SK-N-SH (cell line): ENCODE results near the gene BNC2. TPM values are rescaled to one million over a fixed set of nuclear protein-coding genes. Genes with fewer than 3 reads are reported as not detected.

Experiments
- CTCF ChIA-PET: fragments of 300-600, 350-600 bp; formaldehyde crosslinking; extraction: SDS; loops from one replicate; lab custom pipeline; 2021; lab: Yijun Ruan, JAX
- POLR2A ChIA-PET: fragments of 350-600 bp; sonication (Branson Sonifier 250); formaldehyde crosslinking; extraction: SDS; loops from one replicate; lab custom pipeline; 2020; ENCODE audit warnings: antibody characterized with exemption, inconsistent platforms; lab: Yijun Ruan, JAX
- DNase-seq: peaks from one replicate; pipeline ENCODE4 v3.0.0; 2012
- H2AFZ ChIP-seq: fragments of 200-600 bp; sonication (generic); 2 replicates; pipeline ENCODE4 v1.8.1; 2016; ENCODE audit warnings: antibody characterized with exemption, mild to moderate bottlenecking, low read depth
- H3F3A ChIP-seq: fragments of 200-600 bp; sonication (generic); replicated peaks from 2 replicates; pipeline ENCODE3; 2016; ENCODE audit warnings: antibody characterized with exemption, mild to moderate bottlenecking; ENCODE audit not compliant: insufficient read depth
- H3K27ac ChIP-seq, 2 experiments: fragments of 200-500 bp in 1 of 2; fragments of 200-600 bp in 1 of 2; sonication (Bioruptor generic) in 1 of 2; sonication (generic), shearing (Covaris generic) in 1 of 2; 2 replicates each; pipeline versions ENCODE4 v1.5.1 to v1.6.1; 2014 to 2016; ENCODE audit warnings: low read depth in 2 of 2, inconsistent platforms in 1 of 2, low read length in 1 of 2, mild to moderate bottlenecking in 1 of 2, mixed read lengths in 1 of 2
- H3K27me3 ChIP-seq: fragments of 200-600 bp; sonication (generic), shearing (Covaris generic); 2 replicates; pipeline ENCODE4 v1.6.1; 2016; ENCODE audit warnings: mixed run types; ENCODE audit not compliant: insufficient read depth
- H3K36me3 ChIP-seq, 2 experiments: fragments of 200-500 bp in 1 of 2; fragments of 200-600 bp in 1 of 2; sonication (Bioruptor generic) in 1 of 2; sonication (generic) in 1 of 2; replicated peaks in 1 of 2; 2 replicates each; pipeline versions ENCODE3 to v1.5.1; 2014 to 2016; ENCODE audit warnings: low read length in 1 of 2, mild to moderate bottlenecking in 1 of 2; ENCODE audit not compliant: insufficient read depth in 2 of 2, control insufficient read depth in 1 of 2
- H3K4me1 ChIP-seq, 2 experiments: fragments of 200-500 bp in 1 of 2; fragments of 200-600 bp in 1 of 2; sonication (Bioruptor generic) in 1 of 2; sonication (generic), shearing (Covaris generic) in 1 of 2; 2 replicates each; pipeline versions ENCODE4 v1.5.1 to v1.6.1; 2014 to 2016; ENCODE audit warnings: low read depth in 1 of 2, low read length in 1 of 2, mixed run types in 1 of 2; ENCODE audit not compliant: insufficient read depth in 2 of 2, control insufficient read depth in 1 of 2
- H3K4me2 ChIP-seq: fragments of 200-600 bp; sonication (generic), shearing (Covaris generic); 2 replicates; pipeline ENCODE4 v1.6.1; 2017; ENCODE audit warnings: mixed run types
- H3K4me3 ChIP-seq, 2 experiments: fragments of 200-500 bp in 1 of 2; fragments of 200-600 bp in 1 of 2; sonication (Bioruptor generic) in 1 of 2; sonication (generic), shearing (Covaris generic) in 1 of 2; 2 replicates each; pipeline versions ENCODE4 v1.5.1 to v1.8.1; 2014 to 2016; ENCODE audit warnings: low read depth in 2 of 2, inconsistent platforms in 1 of 2, low read length in 1 of 2, mild to moderate bottlenecking in 1 of 2, mixed read lengths in 1 of 2, moderate library complexity in 1 of 2
- H3K79me2 ChIP-seq: fragments of 200-600 bp; sonication (generic); 2 replicates; pipeline ENCODE4 v1.8.1; 2017; ENCODE audit warnings: mild to moderate bottlenecking; ENCODE audit not compliant: insufficient read depth
- H3K9ac ChIP-seq: fragments of 200-600 bp; sonication (generic); 2 replicates; pipeline ENCODE4 v1.6.1; 2017; ENCODE audit warnings: mixed run types
- H3K9me2 ChIP-seq: fragments of 200-600 bp; sonication (generic); 2 replicates; pipeline ENCODE4 v1.6.1; 2017; ENCODE audit warnings: mixed run types
- H3K9me3 ChIP-seq: fragments of 200-600 bp; sonication (generic); 2 replicates; pipeline ENCODE4 v1.6.1; 2017; ENCODE audit warnings: mixed run types, mild to moderate bottlenecking, moderate library complexity
- H4K20me1 ChIP-seq: fragments of 200-600 bp; sonication (generic); 2 replicates; pipeline ENCODE4 v1.6.1; 2017; ENCODE audit warnings: mild to moderate bottlenecking, mixed run types; ENCODE audit not compliant: insufficient read depth
- CHD2 ChIP-seq: fragments of 150-350 bp; IDR thresholded peaks from 2 replicates; pipeline ENCODE4 v1.6.1; 2018; ENCODE audit warnings: low read length; ENCODE audit not compliant: partially characterized antibody
- EP300 ChIP-seq, 2 experiments: IDR thresholded peaks; 2 replicates each; pipeline versions ENCODE4 v1.4.0 to v1.6.1; 2012; ENCODE audit warnings: borderline replicate concordance in 1 of 2, low read depth in 1 of 2, low read length in 1 of 2
- EZH2phosphoT487 ChIP-seq: fragments of 200-600 bp; sonication (generic); IDR thresholded peaks from 2 replicates; pipeline ENCODE4 v1.6.1; 2017; ENCODE audit warnings: low read depth, mixed run types, mild to moderate bottlenecking, antibody characterized with exemption, moderate library complexity, borderline replicate concordance
- FOSL2 ChIP-seq: IDR thresholded peaks from 2 replicates; pipeline ENCODE4 v1.4.0; 2012; ENCODE audit warnings: low read depth, mild to moderate bottlenecking, moderate library complexity, borderline replicate concordance
- FOXM1 ChIP-seq: IDR thresholded peaks from 2 replicates; pipeline ENCODE4 v1.4.0; 2012; ENCODE audit warnings: low read depth, mild to moderate bottlenecking
- GABPA ChIP-seq: IDR thresholded peaks from 2 replicates; pipeline ENCODE4 v1.4.0; 2012; ENCODE audit warnings: low read depth, mild to moderate bottlenecking
- JUND ChIP-seq: IDR thresholded peaks from 2 replicates; pipeline ENCODE4 v1.4.0; 2012
- MEF2A ChIP-seq: IDR thresholded peaks from 2 replicates; pipeline ENCODE4 v1.4.0; 2012; ENCODE audit warnings: low read depth, borderline replicate concordance
- MXI1 ChIP-seq: IDR thresholded peaks from 2 replicates; pipeline ENCODE4 v1.6.1; 2012; ENCODE audit warnings: mild to moderate bottlenecking, low read depth, low read length, improper control_type of control experiment
- NFIC ChIP-seq: IDR thresholded peaks from 2 replicates; pipeline ENCODE4 v1.4.0; 2012; ENCODE audit warnings: borderline replicate concordance
- NRF1 ChIP-seq: IDR thresholded peaks from 2 replicates; pipeline ENCODE4 v1.6.1; 2012; ENCODE audit warnings: low read depth, mild to moderate bottlenecking, low read length
- PBX3 ChIP-seq: IDR thresholded peaks from 2 replicates; pipeline ENCODE4; 2012
- POLR2AphosphoS5 ChIP-seq: IDR thresholded peaks from 2 replicates; pipeline ENCODE4 v1.6.1; 2012; ENCODE audit warnings: low read depth, low read length
- RAD21 ChIP-seq: IDR thresholded peaks from 2 replicates; pipeline ENCODE4 v1.6.1; 2012; ENCODE audit warnings: mild to moderate bottlenecking, low read length
- RCOR1 ChIP-seq: fragments of 150-350 bp; IDR thresholded peaks from 2 replicates; pipeline ENCODE4 v1.6.1; 2017; ENCODE audit warnings: antibody characterized with exemption, low read length
- REST ChIP-seq: IDR thresholded peaks from 2 replicates; pipeline ENCODE4 v1.6.1; 2012; ENCODE audit warnings: mild to moderate bottlenecking, low read depth, low read length, moderate library complexity
- RXRA ChIP-seq: IDR thresholded peaks from 2 replicates; pipeline ENCODE4 v1.4.0; 2012; ENCODE audit warnings: low read depth, mild to moderate bottlenecking, borderline replicate concordance
- SIN3A ChIP-seq: IDR thresholded peaks from 2 replicates; pipeline ENCODE4 v1.6.1; 2012; ENCODE audit warnings: low read depth, mild to moderate bottlenecking, low read length, moderate library complexity, borderline replicate concordance
- SMC3 ChIP-seq: IDR thresholded peaks from 2 replicates; pipeline ENCODE4 v1.6.1; 2012; ENCODE audit warnings: low read depth, low read length, improper control_type of control experiment
- TAF1 ChIP-seq: IDR thresholded peaks from 2 replicates; pipeline ENCODE4 v1.6.1; 2012; ENCODE audit warnings: low read depth, mild to moderate bottlenecking, low read length, moderate library complexity, borderline replicate concordance
- TCF12 ChIP-seq: IDR thresholded peaks from 2 replicates; pipeline ENCODE4 v1.4.0; 2012
- TEAD4 ChIP-seq: IDR thresholded peaks from 2 replicates; pipeline ENCODE4 v1.4.0; 2012; ENCODE audit warnings: mild to moderate bottlenecking, borderline replicate concordance; ENCODE audit not compliant: insufficient read depth
- USF1 ChIP-seq: IDR thresholded peaks from 2 replicates; pipeline ENCODE4 v1.4.0; 2012; ENCODE audit warnings: low read depth, borderline replicate concordance
- YY1 ChIP-seq: IDR thresholded peaks from 2 replicates; pipeline ENCODE4 v1.4.0; 2012; ENCODE audit warnings: low read depth, mild to moderate bottlenecking
- ZBTB33 ChIP-seq: IDR thresholded peaks from 2 replicates; pipeline ENCODE4 v1.4.0; 2012; ENCODE audit warnings: low read depth, borderline replicate concordance
- WGBS: methylation state at CpG from one replicate; pipeline ENCODE4 v1.1.6; 2017; ENCODE audit warnings: low lambda C conversion rate; 5-methylcytosine and 5-hydroxymethylcytosine counted together
- polyA plus RNA-seq, 3 experiments: library from polyadenylated mRNA; depleted of rRNA; stranded (reverse); fragments of >200 nt; gene quantifications; 2 replicates each; pipeline ENCODE4 v1.2.3, GENCODE V29; 2012
- TF ChIP-seq, protein P1 (sequence below): IDR thresholded peaks from 2 replicates; pipeline ENCODE4 v1.4.0; 2012; ENCODE audit warnings: low read depth

The BNC2 gene
- polyA plus RNA-seq, 1 of the 3 experiments (the other 2 are of a cell fraction), result 8.8 TPM

DNA sequence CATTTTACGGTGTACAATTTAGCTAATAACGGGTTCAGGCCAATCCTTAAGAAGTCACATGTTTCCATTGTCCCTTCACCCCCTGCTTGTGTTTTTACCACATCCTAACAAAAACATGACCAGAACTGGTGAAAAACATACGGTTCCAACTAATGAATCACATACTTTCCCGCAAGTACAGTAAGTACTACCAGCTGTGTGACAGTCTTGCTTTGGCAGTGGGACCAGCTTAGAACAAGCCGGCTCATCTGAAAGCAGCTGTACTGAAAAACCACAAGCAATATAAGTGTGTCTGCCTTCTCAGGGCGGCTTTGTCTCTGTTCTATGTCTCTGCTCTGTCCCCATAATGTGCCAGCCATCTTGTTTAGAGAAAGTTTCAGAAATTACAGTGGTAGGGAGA lies 242.5 kb downstream of the BNC2 start:
- H3K79me2 ChIP-seq, result peaks cover 41% of the 10 kb centered on the region
- no peaks in the 10 kb centered on the region for H3K27me3 ChIP-seq
- CTCF ChIA-PET, result interaction anchor here (0.6 to 1.1 kb wide), 3 partner anchors 13 to 363 kb away, joined by 3 read pairs; no protein-coding TSS in a partner anchor
- POLR2A ChIA-PET, result no interaction called here
- H3K27ac ChIP-seq, result peak overlapping the region; percentile 83 to 86
- peak; percentile 33 for DNase-seq
- H3K4me1 ChIP-seq, result peaks cover 28 to 44% of the 10 kb centered on the region in 2 experiments
- no peaks in the 10 kb centered on the region for H4K20me1 ChIP-seq
- WGBS, result 20% methylated on average over 6 of the region's 6 CpGs
- peaks cover 35% of the 10 kb centered on the region for H3F3A ChIP-seq
- H3K9me3 ChIP-seq, result no peaks in the 10 kb centered on the region
- peaks cover 0 to 4% of the 10 kb centered on the region in 2 experiments for H3K36me3 ChIP-seq
- H3K4me3 ChIP-seq, result no peak overlapping the region
- H3K9me2 ChIP-seq, result no peaks in the 10 kb centered on the region
- peak overlapping the region; percentile 40; the same call in 1 of the 2 replicates for H3K9ac ChIP-seq
- no peak overlapping the region for H2AFZ ChIP-seq
- H3K4me2 ChIP-seq, result peak overlapping the region; percentile 57
- TF ChIP-seq ZBTB33 (peak; percentile 57; the same call in 1 of the 2 replicates), TCF12 (peak; percentile 100), EZH2phosphoT487 (no peak), CHD2 (no peak), PBX3 (peak; percentile 90), NFIC (peak; percentile 88), REST (0 out of 2 replicates have a peak, but pooled peaks have one; percentile 7), NRF1 (no peak), MXI1 (no peak), RXRA (peak; percentile 77), MEF2A (0 out of 2 replicates have a peak, but pooled peaks have one; percentile 36), SMC3 (no peak), SIN3A (peak; percentile 68; the same call in 1 of the 2 replicates), POLR2AphosphoS5 (peak; percentile 97), RCOR1 (peak; percentile 73), RAD21 (no peak), YY1 (peak; percentile 78; the same call in 1 of the 2 replicates), GABPA (no peak), FOXM1 (peak; percentile 85; the same call in 1 of the 2 replicates), EP300 (IDR thresholded peaks at IDR 0.05; ENCODE audit: borderline replicate concordance in 1 of 2, low read depth in 1 of 2, low read length in 1 of 2) (peak; percentile 37 to 97; a peak in 2 of 4 replicates), TEAD4 (peak; percentile 80), JUND (peak; percentile 85), USF1 (no peak), TAF1 (no peak), FOSL2 (peak; percentile 84; the same call in 1 of the 2 replicates)
- TF ChIP-seq, protein P1, sequence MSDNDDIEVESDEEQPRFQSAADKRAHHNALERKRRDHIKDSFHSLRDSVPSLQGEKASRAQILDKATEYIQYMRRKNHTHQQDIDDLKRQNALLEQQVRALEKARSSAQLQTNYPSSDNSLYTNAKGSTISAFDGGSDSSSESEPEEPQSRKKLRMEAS, result peak; percentile 82
